Mucosa of descending colon (tissue), 3 donors: ENCODE data around the gene BPI. TPM values are rescaled to one million over a fixed set of nuclear protein-coding genes. Genes with fewer than 3 reads are reported as not detected.

Source experiments
- ATAC-seq: fragments of 200-7000 bp; cut with Tn5 transposase; one replicate; pipeline ENCODE4 v1.9.1; 2020; ENCODE audit warnings: mild to moderate bottlenecking, moderate library complexity
- DNase-seq, 3 donors: peaks; one replicate each; pipeline ENCODE4 v3.0.0-alpha.2; 2020
- H3K36me3 ChIP-seq: fragments of 200-600 bp; one replicate; pipeline ENCODE4 v1.8.0; 2021; ENCODE audit warnings: low read depth, mild to moderate bottlenecking
- H3K4me1 ChIP-seq: fragments of 200-600 bp; one replicate; pipeline ENCODE4 v1.8.0; 2021; ENCODE audit warnings: low read depth, mild to moderate bottlenecking
- H3K4me3 ChIP-seq: fragments of 200-600 bp; one replicate; pipeline ENCODE4 v1.8.0; 2021; ENCODE audit warnings: mild to moderate bottlenecking
- H3K9me3 ChIP-seq: fragments of 200-600 bp; one replicate; pipeline ENCODE4 v1.8.0; 2021; ENCODE audit warnings: mild to moderate bottlenecking
- intact Hi-C, 2 donors: fragments of 100-400 bp; cut with DNase I in 1 of 2; cut with micrococcal nuclease in 1 of 2; formaldehyde crosslinking; loops; one replicate each; pipeline versions ENCODE4 v1.11.0 to v1.11.1; 2022; cut with DNase I, micrococcal nuclease
- total RNA-seq, 3 donors: library from RNA; stranded (reverse); fragmentation: NEBNext Ultra II Directional in 2 of 3; extraction: Animal tissue kit (Norgen Biotek cat#: 25700) in 2 of 3; gene quantifications; one replicate each; pipeline versions ENCODE4 v1.2.1 to v1.2.4, GENCODE V29; 2021 to 2023
- TF ChIP-seq, protein P1 (sequence below): fragments of 200-600 bp; IDR thresholded peaks from one replicate; pipeline ENCODE4 v1.8.0; 2022; ENCODE audit warnings: antibody characterized with exemption, mild to moderate bottlenecking
- donor health status: DM: no; HTN: no; CAD: no; lungs with moderate emphysema.
- donor health status: DM: no; HTN: no; CAD: no.
- donor health status: DM: no; HTN: yes; CAD: no.

Gene BPI
- total RNA-seq, 3 donors from 2014 or later: 0.19 TPM; not detected in 2

DNA sequence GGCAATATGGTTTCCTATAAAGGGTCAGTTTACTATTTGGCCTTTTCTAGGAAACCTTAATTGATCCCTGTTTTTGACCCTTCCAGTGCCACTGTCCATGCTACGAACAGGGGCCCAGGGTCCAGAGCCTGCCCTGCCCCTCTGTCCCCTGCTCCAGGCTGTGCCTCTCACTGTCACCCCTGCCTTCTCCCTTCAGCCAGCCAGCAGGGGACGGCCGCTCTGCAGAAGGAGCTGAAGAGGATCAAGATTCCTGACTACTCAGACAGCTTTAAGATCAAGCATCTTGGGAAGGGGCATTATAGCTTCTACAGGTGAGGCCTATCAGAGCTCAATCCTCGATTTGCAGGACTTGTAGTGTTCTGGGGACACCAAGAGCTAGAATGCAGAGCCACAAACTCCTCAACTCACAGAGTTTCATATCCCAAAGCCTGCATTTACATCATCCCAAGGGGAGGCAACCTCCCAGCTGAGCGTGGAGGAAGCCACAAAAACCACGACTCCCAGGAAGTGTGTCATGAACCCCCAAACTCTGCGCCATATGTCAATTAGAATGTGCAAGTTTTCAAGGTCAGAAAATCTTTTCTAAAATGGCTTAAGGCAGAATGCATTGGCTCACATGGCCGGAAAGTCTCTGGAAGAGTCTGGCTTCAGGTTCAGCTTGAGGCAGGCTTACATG is 3.6 kb downstream of the BPI start:
- no peak for ATAC-seq
- Histone ChIP-seq H3K36me3 (no peaks in the 10 kb centered on the region), H3K4me1 (no peaks in the 10 kb centered on the region), H3K9me3 (no peaks in the 10 kb centered on the region), H3K4me3 (no peak overlapping the region)
- TF ChIP-seq, protein P1, sequence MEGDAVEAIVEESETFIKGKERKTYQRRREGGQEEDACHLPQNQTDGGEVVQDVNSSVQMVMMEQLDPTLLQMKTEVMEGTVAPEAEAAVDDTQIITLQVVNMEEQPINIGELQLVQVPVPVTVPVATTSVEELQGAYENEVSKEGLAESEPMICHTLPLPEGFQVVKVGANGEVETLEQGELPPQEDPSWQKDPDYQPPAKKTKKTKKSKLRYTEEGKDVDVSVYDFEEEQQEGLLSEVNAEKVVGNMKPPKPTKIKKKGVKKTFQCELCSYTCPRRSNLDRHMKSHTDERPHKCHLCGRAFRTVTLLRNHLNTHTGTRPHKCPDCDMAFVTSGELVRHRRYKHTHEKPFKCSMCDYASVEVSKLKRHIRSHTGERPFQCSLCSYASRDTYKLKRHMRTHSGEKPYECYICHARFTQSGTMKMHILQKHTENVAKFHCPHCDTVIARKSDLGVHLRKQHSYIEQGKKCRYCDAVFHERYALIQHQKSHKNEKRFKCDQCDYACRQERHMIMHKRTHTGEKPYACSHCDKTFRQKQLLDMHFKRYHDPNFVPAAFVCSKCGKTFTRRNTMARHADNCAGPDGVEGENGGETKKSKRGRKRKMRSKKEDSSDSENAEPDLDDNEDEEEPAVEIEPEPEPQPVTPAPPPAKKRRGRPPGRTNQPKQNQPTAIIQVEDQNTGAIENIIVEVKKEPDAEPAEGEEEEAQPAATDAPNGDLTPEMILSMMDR: no peak
- no peak for DNase-seq
- intact Hi-C loops: no loop called here

DNA sequence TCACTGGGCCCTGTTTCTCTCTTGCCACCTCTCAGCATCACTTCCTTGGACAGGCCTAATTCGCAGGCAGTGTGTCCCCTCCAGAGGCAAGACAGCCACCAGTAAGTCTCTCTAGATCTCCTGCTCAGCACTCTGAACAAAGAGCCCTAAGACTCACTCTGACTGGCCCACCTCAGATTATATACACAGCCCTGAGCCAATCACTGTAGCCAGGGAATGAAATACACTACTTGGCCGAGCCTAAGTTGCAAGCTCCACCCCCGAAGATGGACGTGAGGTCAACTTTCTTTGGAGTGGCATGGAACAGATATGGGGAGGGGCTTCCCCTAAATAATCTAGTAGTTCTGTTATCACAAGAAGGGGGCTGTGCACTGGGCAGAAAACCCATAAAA is 4.1 kb downstream of the BPI start:
- no peaks in the 10 kb centered on the region for H3K36me3 ChIP-seq
- TF ChIP-seq, protein P1: no peak
- DNase-seq: no peak
- intact Hi-C loops: no loop called here
- ATAC-seq: no peak
- no peak overlapping the region for H3K4me3 ChIP-seq
- H3K9me3 ChIP-seq: no peaks in the 10 kb centered on the region
- no peaks in the 10 kb centered on the region for H3K4me1 ChIP-seq

DNA sequence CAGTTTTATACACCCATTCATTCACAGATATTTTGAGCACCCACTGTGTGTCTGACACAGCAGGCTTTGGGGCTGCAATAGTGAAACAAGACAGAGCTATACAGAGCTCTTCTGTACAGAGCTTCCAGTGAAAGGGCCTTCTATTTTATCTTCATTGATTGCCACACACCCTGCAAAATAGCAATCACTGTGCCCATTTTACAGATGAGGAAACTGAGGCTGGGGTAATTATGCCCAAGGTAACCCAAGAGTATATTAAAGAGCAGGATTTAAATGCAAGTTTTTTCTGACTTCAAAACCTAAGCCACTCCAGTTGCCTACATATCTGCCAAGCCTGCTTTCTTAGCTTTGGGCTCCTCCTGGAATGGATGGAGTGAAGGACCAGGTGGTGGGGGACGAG is 4.5 kb downstream of the BPI start:
- TF ChIP-seq, protein P1: no peak
- intact Hi-C loops: no loop called here
- DNase-seq (no peak), ATAC-seq (no peak)
- no peaks in the 10 kb centered on the region for H3K9me3 ChIP-seq
- H3K36me3 ChIP-seq: no peaks in the 10 kb centered on the region
- H3K4me1 ChIP-seq: no peaks in the 10 kb centered on the region
- no peak overlapping the region for H3K4me3 ChIP-seq

DNA sequence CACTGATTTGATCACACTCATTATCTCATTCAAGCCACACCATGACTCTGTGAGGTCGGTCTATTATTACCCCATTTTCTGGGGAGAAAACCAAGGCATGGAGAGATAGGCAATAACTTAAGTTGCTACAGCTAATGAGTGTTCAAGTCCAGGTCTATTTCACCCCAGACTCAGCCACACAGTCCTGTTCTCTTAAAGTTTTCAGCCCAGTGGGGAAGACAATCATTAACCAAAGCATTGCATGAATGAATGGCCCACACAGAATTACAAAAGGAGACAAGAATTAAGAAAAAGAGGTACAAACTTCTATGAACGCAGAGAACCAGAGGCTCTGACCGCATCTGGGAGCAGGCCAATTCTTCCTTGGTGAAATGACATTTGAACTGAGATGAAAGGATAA is 7.1 kb downstream of the BPI start:
- H3K4me3 ChIP-seq: no peak overlapping the region
- H3K36me3 ChIP-seq: no peaks in the 10 kb centered on the region
- no peak for ATAC-seq
- intact Hi-C loops: loop anchor here in 1 of 2 donors (10.0 kb wide), 1 partner anchor 86 kb away; no protein-coding TSS in a partner anchor
- DNase-seq: no peak
- no peaks in the 10 kb centered on the region for H3K9me3 ChIP-seq
- TF ChIP-seq, protein P1: no peak
- no peaks in the 10 kb centered on the region for H3K4me1 ChIP-seq

DNA sequence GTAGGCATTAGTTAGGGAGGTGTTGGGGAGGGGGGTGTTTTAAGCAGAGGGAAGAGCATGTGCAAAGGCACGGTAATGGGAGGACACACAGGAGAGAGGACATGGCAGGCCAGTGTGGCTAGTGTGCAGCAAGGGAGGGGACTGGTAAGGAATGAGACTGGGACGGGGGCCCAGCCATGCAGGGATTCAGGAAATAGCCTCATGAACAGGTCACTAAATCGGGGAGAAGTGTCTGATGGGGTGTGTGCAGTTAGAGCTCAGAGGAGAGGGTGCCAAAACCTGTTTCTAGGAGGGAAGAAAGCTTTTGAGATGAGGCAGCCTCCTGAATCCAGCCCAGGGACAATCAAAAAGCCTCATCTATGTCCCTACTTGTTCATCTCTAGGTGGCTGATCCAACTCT is 7.5 kb downstream of the BPI start:
- Histone ChIP-seq H3K4me3 (no peak overlapping the region), H3K9me3 (no peaks in the 10 kb centered on the region), H3K36me3 (no peaks in the 10 kb centered on the region), H3K4me1 (no peaks in the 10 kb centered on the region)
- DNase-seq: no peak
- TF ChIP-seq, protein P1: no peak
- intact Hi-C loops: loop anchor here in 1 of 2 donors (10.0 kb wide), 1 partner anchor 87 kb away; no protein-coding TSS in a partner anchor
- ATAC-seq: no peak
